GM21526 (cell line): ENCODE measurements around the gene AGBL4.

Experiments
- ATAC-seq: cut with Tn5 transposase; IDR thresholded peaks from one replicate; pipeline ENCODE4 v1.9.1; 2021; ENCODE audit warnings: moderate library complexity; ENCODE audit not compliant: unreplicated experiment, low FRiP score

Gene AGBL4

GRCh38 chr1:48572646-48573258 lies 1451.0 kb downstream of the AGBL4 start:
- peak; percentile 80 for ATAC-seq

GRCh38 chr1:48572134-48572533 lies 1451.6 kb downstream of the AGBL4 start:
- no peak for ATAC-seq

- no peak for ATAC-seq
Measured at GRCh38 chr1:48571303-48571987, 1452.3 kb downstream of the AGBL4 start.

- no peak for ATAC-seq
Measured at GRCh38 chr1:48570568-48570967, 1453.2 kb downstream of the AGBL4 start.

- no peak for ATAC-seq
Measured at GRCh38 chr1:48568501-48568900, 1455.3 kb downstream of the AGBL4 start.

- ATAC-seq: no peak
Measured at GRCh38 chr1:48566492-48566891, 1457.3 kb downstream of the AGBL4 start.

- ATAC-seq: no peak
Measured at GRCh38 chr1:48563021-48563420, 1460.7 kb downstream of the AGBL4 start.

- ATAC-seq: no peak
Measured at GRCh38 chr1:48561444-48561843, 1462.3 kb downstream of the AGBL4 start.

GRCh38 chr1:48560577-48560976 lies 1463.2 kb downstream of the AGBL4 start:
- no peak for ATAC-seq

- no peak for ATAC-seq
Measured at GRCh38 chr1:48560116-48560515, 1463.6 kb downstream of the AGBL4 start.

- ATAC-seq: no peak
Measured at GRCh38 chr1:48558366-48558765, 1465.4 kb downstream of the AGBL4 start.

GRCh38 chr1:48556186-48556850 lies 1467.4 kb downstream of the AGBL4 start:
- ATAC-seq: no peak

GRCh38 chr1:48555271-48555670 lies 1468.5 kb downstream of the AGBL4 start:
- ATAC-seq: no peak

GRCh38 chr1:48552903-48553606 lies 1470.7 kb downstream of the AGBL4 start:
- ATAC-seq: no peak

GRCh38 chr1:48552420-48552819 lies 1471.3 kb downstream of the AGBL4 start:
- no peak for ATAC-seq

- ATAC-seq: no peak
Measured at GRCh38 chr1:48548985-48549384, 1474.8 kb downstream of the AGBL4 start.

- no peak for ATAC-seq
Measured at GRCh38 chr1:48547561-48548220, 1476.1 kb downstream of the AGBL4 start.

- no peak for ATAC-seq
Measured at GRCh38 chr1:48543854-48544253, 1479.9 kb downstream of the AGBL4 start.

GRCh38 chr1:48540587-48540986 lies 1483.2 kb downstream of the AGBL4 start:
- ATAC-seq: no peak

GRCh38 chr1:48536477-48536876 lies 1487.3 kb downstream of the AGBL4 start:
- no peak for ATAC-seq

GRCh38 chr1:48532976-48533375 lies 1490.8 kb downstream of the AGBL4 start:
- ATAC-seq: no peak
